Choroid plexus epithelial cell (primary cell): ENCODE measurements around the gene HDHD5.

Source experiments
- DNase-seq: peaks from one replicate; pipeline ENCODE4 v3.0.0-alpha.2; 2010; ENCODE audit warnings: low read depth
- H3K4me3 ChIP-seq: 2 replicates; pipeline ENCODE4 v1.5.1; 2011; ENCODE audit warnings: low read depth, mild to moderate bottlenecking, control low read depth, low read length, moderate library complexity
- CTCF ChIP-seq: conservative IDR thresholded peaks from 2 replicates; pipeline ENCODE4 v1.5.1; 2011; ENCODE audit warnings: low read depth, mild to moderate bottlenecking, control low read depth, inconsistent platforms, low read length, moderate library complexity

HDHD5 gene

GRCh38 chr22:17143101-17143500 lies 16.0 kb downstream of the HDHD5 start:
- TF ChIP-seq CTCF, result no peak
- H3K4me3 ChIP-seq, result no peak overlapping the region
- no peak for DNase-seq

GRCh38 chr22:17140826-17141766 lies 18.0 kb downstream of the HDHD5 start:
- no peak for TF ChIP-seq CTCF
- DNase-seq, result no peak
- no peak overlapping the region for H3K4me3 ChIP-seq

GRCh38 chr22:17140022-17140421 lies 19.1 kb downstream of the HDHD5 start:
- H3K4me3 ChIP-seq, result no peak overlapping the region
- DNase-seq, result no peak
- TF ChIP-seq CTCF, result no peak

- no peak for DNase-seq
- no peak for TF ChIP-seq CTCF
- no peak overlapping the region for H3K4me3 ChIP-seq
These were observed 20.6 kb downstream of the HDHD5 start for GRCh38 chr22:17138513-17138912.

- DNase-seq, result no peak
- H3K4me3 ChIP-seq, result no peak overlapping the region
- no peak for TF ChIP-seq CTCF
These were observed 21.1 kb downstream of the HDHD5 start for GRCh38 chr22:17137861-17138425.

GRCh38 chr22:17137170-17137569 lies 21.9 kb downstream of the HDHD5 start:
- H3K4me3 ChIP-seq, result no peak overlapping the region
- DNase-seq, result no peak
- no peak for TF ChIP-seq CTCF
